A549 (cell line): ENCODE measurements around the gene PRKCZ. TPM values are rescaled to one million over a fixed set of nuclear protein-coding genes. Genes with fewer than 3 reads are reported as not detected.

Experiments used
- ATAC-seq, 2 experiments: fragments of 200-7000 bp in 1 of 2; fragments of >200 bp in 1 of 2; cut with Nextera tagmentation in 1 of 2; cut with Tn5 transposase in 1 of 2; 3 replicates each; pipeline versions ENCODE4 v1.8.0 to v1.9.1; 2018 to 2020; ENCODE audit warnings: mild to moderate bottlenecking in 1 of 2, moderate library complexity in 1 of 2
- CTCF ChIA-PET: fragments of 300-600 bp; sonication (Branson Sonifier 250); formaldehyde crosslinking; extraction: SDS; loops from one replicate; lab custom pipeline; 2021; ENCODE audit warnings: antibody characterized with exemption, inconsistent platforms; lab: Yijun Ruan, JAX
- POLR2A ChIA-PET: fragments of 350-600 bp; formaldehyde crosslinking; extraction: SDS; loops from one replicate; lab custom pipeline; 2021; ENCODE audit warnings: antibody characterized with exemption, inconsistent platforms; lab: Yijun Ruan, JAX
- DNase-seq, 2 experiments: peaks; one replicate each; pipeline versions ENCODE4 v3.0.0 to v3.0.0-alpha.2; 2011 to 2016; ENCODE audit warnings: low read depth in 1 of 2, low spot score in 1 of 2
- FAIRE-seq: peaks from 2 replicates; lab custom pipeline; 2011; peaks lifted over from hg19 to GRCh38; lab: Jason Lieb, UNC
- H3K27ac ChIP-seq, 2 experiments: fragments of >200 bp; sonication (Bioruptor Twin); formaldehyde crosslinking; 3 replicates each; pipeline ENCODE4 v1.5.1; 2016 to 2017
- H3K4me1 ChIP-seq: fragments of >200 bp; sonication (Bioruptor Twin); formaldehyde crosslinking; 3 replicates; pipeline ENCODE4 v1.6.1; 2016
- H3K4me2 ChIP-seq: fragments of >200 bp; sonication (Bioruptor Twin); formaldehyde crosslinking; 3 replicates; pipeline ENCODE4 v1.6.1; 2016
- H3K4me3 ChIP-seq: fragments of >200 bp; sonication (Bioruptor Twin); formaldehyde crosslinking; 3 replicates; pipeline ENCODE4 v1.5.1; 2016
- H3K9me3 ChIP-seq: fragments of >200 bp; sonication (Bioruptor Twin); formaldehyde crosslinking; 3 replicates; pipeline ENCODE4 v1.6.1; 2016
- BHLHE40 ChIP-seq: IDR thresholded peaks from 2 replicates; pipeline ENCODE4 v1.6.1; 2012; ENCODE audit warnings: low read depth, low read length, inconsistent platforms
- CBX8 ChIP-seq: fragments of 200-600 bp; sonication (generic); IDR thresholded peaks from 2 replicates; pipeline ENCODE4 v1.6.1; 2016
- CHD2 ChIP-seq: fragments of 150-350 bp; IDR thresholded peaks from 2 replicates; pipeline ENCODE4 v1.6.1; 2014; ENCODE audit warnings: low read length; ENCODE audit not compliant: partially characterized antibody
- EHMT2 ChIP-seq: fragments of 200-600 bp; sonication (generic); IDR thresholded peaks from 2 replicates; pipeline ENCODE4 v1.6.1; 2016; ENCODE audit warnings: antibody characterized with exemption, low read depth, mild to moderate bottlenecking, moderate library complexity
- ESRRA ChIP-seq: fragments of 150-350 bp; IDR thresholded peaks from 2 replicates; pipeline ENCODE4 v1.6.1; 2014; ENCODE audit warnings: mild to moderate bottlenecking, low read length, borderline replicate concordance
- FOSB ChIP-seq: fragments of 250-450 bp; sonication (Bioruptor Pico); IDR thresholded peaks from 2 replicates; pipeline ENCODE4 v1.5.0; 2020; ENCODE audit warnings: mild to moderate bottlenecking, moderate library complexity
- FOSL2 ChIP-seq, 2 experiments: fragments of 450-650 bp in 1 of 2; fragments of >200 bp in 1 of 2; sonication (Bioruptor Twin) in 1 of 2; formaldehyde crosslinking; IDR thresholded peaks; 2 replicates each; pipeline versions ENCODE4 v1.5.0 to v1.6.1; 2016 to 2020; ENCODE audit warnings: mild to moderate bottlenecking in 1 of 2, moderate library complexity in 1 of 2
- GATA3 ChIP-seq: IDR thresholded peaks from 2 replicates; pipeline ENCODE4 v1.6.1; 2012; ENCODE audit warnings: borderline replicate concordance
- JUN ChIP-seq, 2 experiments: fragments of >200 bp; sonication (Bioruptor Twin); formaldehyde crosslinking; IDR thresholded peaks; 2 replicates in 1 of 2; 3 replicates in 1 of 2; pipeline ENCODE4 v1.6.1; 2016 to 2017
- KDM5A ChIP-seq: fragments of 200-600 bp; sonication (generic); IDR thresholded peaks from 2 replicates; pipeline ENCODE4 v1.6.1; 2016; ENCODE audit warnings: antibody characterized with exemption, mild to moderate bottlenecking
- MAFK ChIP-seq: fragments of 450-650 bp; IDR thresholded peaks from 2 replicates; pipeline ENCODE4 v1.6.1; 2014; ENCODE audit not compliant: partially characterized antibody
- MYC ChIP-seq: IDR thresholded peaks from 2 replicates; pipeline ENCODE4 v1.6.1; 2012; ENCODE audit warnings: mild to moderate bottlenecking, inconsistent platforms, low read length, improper control_type of control experiment, borderline replicate concordance
- NFE2L2 ChIP-seq: fragments of 150-350 bp; conservative IDR thresholded peaks from 2 replicates; pipeline ENCODE4 v1.6.1; 2014; ENCODE audit warnings: low read length
- PHF8 ChIP-seq: fragments of 200-600 bp; sonication (generic); IDR thresholded peaks from 2 replicates; pipeline ENCODE4 v1.6.1; 2016; ENCODE audit warnings: low read depth, mild to moderate bottlenecking, antibody characterized with exemption, moderate library complexity, borderline replicate concordance
- POLR2AphosphoS2 ChIP-seq: conservative IDR thresholded peaks from 2 replicates; pipeline ENCODE4 v1.6.1; 2012; ENCODE audit warnings: low read length, improper control_type of control experiment, inconsistent platforms
- RAD21 ChIP-seq, 2 experiments: fragments of >200 bp in 1 of 2; sonication (Bioruptor Twin) in 1 of 2; formaldehyde crosslinking in 1 of 2; IDR thresholded peaks in 1 of 2; conservative IDR thresholded peaks in 1 of 2; 2 replicates in 1 of 2; 3 replicates in 1 of 2; pipeline ENCODE4 v1.6.1; 2012 to 2018; ENCODE audit warnings: inconsistent platforms in 1 of 2
- RFX5 ChIP-seq: fragments of 450-650 bp; IDR thresholded peaks from 2 replicates; pipeline ENCODE4 v1.7.1; 2014; ENCODE audit warnings: antibody characterized with exemption, mild to moderate bottlenecking, moderate library complexity
- TFCP2L1 ChIP-seq: fragments of 250-450 bp; sonication (Bioruptor Pico); IDR thresholded peaks from 2 replicates; pipeline ENCODE4 v1.5.0; 2021; ENCODE audit warnings: mild to moderate bottlenecking
- ZNF302 ChIP-seq: fragments of 250-450 bp; sonication (Bioruptor Pico); IDR thresholded peaks from 2 replicates; pipeline ENCODE4 v1.9.0; 2021; ENCODE audit warnings: inconsistent platforms, mild to moderate bottlenecking, moderate library complexity
- ZSCAN20 ChIP-seq: fragments of 250-450 bp; sonication (Bioruptor Pico); IDR thresholded peaks from 2 replicates; pipeline ENCODE4 v1.8.0; 2022; ENCODE audit warnings: mild to moderate bottlenecking, moderate library complexity
- WGBS: methylation state at CpG from one replicate; pipeline ENCODE4 v1.1.6; 2017; ENCODE audit errors: missing lambda C conversion rate; 5-methylcytosine and 5-hydroxymethylcytosine counted together
- polyA plus RNA-seq, 4 experiments: library from polyadenylated mRNA; depleted of rRNA in 3 of 4; stranded (reverse); fragments of >200 nt; fragmentation: RNase III in 1 of 4; extraction: RNeasy Plus Mini Kit Qiagen cat#74134 plus additional on column Dnase treatment in 1 of 4; gene quantifications; 2 replicates in 3 of 4; 3 replicates in 1 of 4; pipeline ENCODE4 v1.2.3, GENCODE V29; 2011 to 2017
- TF ChIP-seq, protein P1 (sequence below): IDR thresholded peaks from 2 replicates; pipeline ENCODE4 v1.6.1; 2012; ENCODE audit warnings: low read depth, borderline replicate concordance
- TF ChIP-seq, protein P2 (sequence below): IDR thresholded peaks from 2 replicates; pipeline ENCODE4 v1.6.1; 2012
- TF ChIP-seq, protein P3 (sequence below): fragments of 150-350 bp; IDR thresholded peaks from 2 replicates; pipeline ENCODE4 v1.6.1; 2014; ENCODE audit warnings: low read depth, mild to moderate bottlenecking, low read length
- TF ChIP-seq, protein P4 (sequence below): fragments of 250-450 bp; sonication (Bioruptor Pico); IDR thresholded peaks from 2 replicates; pipeline ENCODE4 v1.5.0; 2021; ENCODE audit warnings: mild to moderate bottlenecking, moderate library complexity, borderline replicate concordance
- TF ChIP-seq, protein P5 (sequence below): fragments of 200-600 bp; sonication (generic); IDR thresholded peaks from 2 replicates; pipeline ENCODE4 v1.6.1; 2016; ENCODE audit warnings: antibody characterized with exemption, mild to moderate bottlenecking, moderate library complexity
- TF ChIP-seq, protein P6 (sequence below): fragments of 250-450 bp; sonication (Bioruptor Pico); IDR thresholded peaks from 2 replicates; pipeline ENCODE4 v1.5.0; 2020; ENCODE audit warnings: low read depth, mild to moderate bottlenecking, moderate library complexity
- TF ChIP-seq, protein P7 (sequence below): fragments of >200 bp; sonication (Bioruptor Twin); formaldehyde crosslinking; IDR thresholded peaks from 3 replicates; pipeline ENCODE4 v1.6.1; 2016

Gene PRKCZ
- polyA plus RNA-seq, 2 of the 4 experiments (the other 2 are of a cell fraction) = 9.5 to 9.8 TPM

DNA sequence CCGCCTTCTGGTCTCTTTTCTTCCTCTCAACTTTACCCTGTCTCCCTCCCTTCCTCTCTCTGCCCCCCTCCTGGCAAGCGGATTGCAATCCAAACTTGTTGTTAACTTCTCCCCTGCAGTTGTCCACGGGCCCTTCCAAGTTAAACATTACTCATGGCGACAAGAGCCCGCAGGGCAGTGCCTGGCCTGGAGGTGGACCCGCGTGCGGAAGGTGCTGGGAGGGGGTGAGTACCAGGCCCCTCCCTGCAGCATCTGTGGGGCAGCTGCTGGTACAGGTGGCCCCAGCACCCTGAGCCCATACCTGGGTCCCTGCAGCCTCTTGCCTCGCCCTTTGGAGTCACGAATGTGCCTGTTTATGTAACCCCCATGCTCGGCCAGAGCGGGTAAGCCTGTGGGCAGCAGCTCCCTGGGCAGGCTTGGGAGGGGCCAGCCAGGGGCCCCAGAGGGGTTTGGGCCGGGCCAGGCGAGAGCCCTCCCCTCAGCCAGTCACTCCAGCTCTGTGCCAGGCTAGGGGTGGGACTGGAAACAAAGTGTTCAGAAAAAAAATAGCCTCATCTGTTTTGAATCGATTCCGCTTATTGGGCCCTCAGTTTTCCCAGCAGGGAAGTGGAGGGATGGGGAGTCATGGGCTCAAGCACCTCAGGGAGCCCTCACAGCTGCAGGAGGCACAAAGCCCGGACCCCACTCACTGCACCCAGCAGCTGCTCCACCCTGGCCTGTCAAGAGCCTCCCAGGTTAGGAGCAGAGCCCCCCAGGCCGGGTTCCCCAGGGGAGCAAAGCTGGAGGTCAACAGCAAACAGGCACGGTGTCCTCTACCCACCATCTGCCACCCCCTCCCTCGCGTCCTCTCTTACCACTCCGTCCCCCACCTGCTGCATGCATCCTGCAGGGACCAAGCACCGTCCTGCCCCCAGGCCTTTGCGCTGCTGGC lies 158.4 kb downstream of the PRKCZ start:
- DNase-seq (peak; percentile 74 to 86), FAIRE-seq (no peak), ATAC-seq (peak; percentile 48 to 67)
- H3K27ac ChIP-seq = peak overlapping the region; percentile 89 to 97
- WGBS = 32% methylated on average over 11 of the region's 24 CpGs
- ChIA-PET CTCF (interaction anchor here (0.8 to 4.9 kb wide), 6 partner anchors 13 to 335 kb away, joined by 3 to 30 read pairs (median 4); partner anchors contain the start of gene FAAP20), POLR2A (interaction anchor here (1.0 to 2.2 kb wide), 2 partner anchors 19 to 183 kb away, joined by 3 to 6 read pairs; partner anchors contain the start of genes MORN1, RER1 and SKI)
- H3K4me2 ChIP-seq = peak overlapping the region; percentile 86
- H3K4me3 ChIP-seq = 0 out of 3 replicates have a peak overlapping the region, but pooled peaks have one; percentile 1
- H3K4me1 ChIP-seq = peaks cover 74% of the 10 kb centered on the region
- no peaks in the 10 kb centered on the region for H3K9me3 ChIP-seq
- TF ChIP-seq ESRRA (no peak), BHLHE40 (no peak), MAFK (no peak), RAD21 (conservative IDR thresholded peaks at IDR 0.05 in 1 of 2, IDR thresholded peaks at IDR 0.05 in 1 of 2) (no peak), MYC (no peak), GATA3 (peak; percentile 29; the same call in 1 of the 2 replicates), FOSL2 (IDR thresholded peaks at IDR 0.05) (no peak), FOSL2 (CRISPR knock-in tag; IDR thresholded peaks at IDR 0.05) (peak; percentile 54), ZNF302 (no peak), NFE2L2 (no peak), CHD2 (no peak), RFX5 (no peak), ZSCAN20 (no peak), CBX8 (no peak), JUN (IDR thresholded peaks at IDR 0.05) (peak in 1 of 2 experiments; percentile 52; a peak in 2 of 5 replicates), TFCP2L1 (no peak), EHMT2 (no peak), PHF8 (no peak), KDM5A (no peak), FOSB (CRISPR knock-in tag) (no peak), POLR2AphosphoS2 (no peak)
- TF ChIP-seq, protein P1, sequence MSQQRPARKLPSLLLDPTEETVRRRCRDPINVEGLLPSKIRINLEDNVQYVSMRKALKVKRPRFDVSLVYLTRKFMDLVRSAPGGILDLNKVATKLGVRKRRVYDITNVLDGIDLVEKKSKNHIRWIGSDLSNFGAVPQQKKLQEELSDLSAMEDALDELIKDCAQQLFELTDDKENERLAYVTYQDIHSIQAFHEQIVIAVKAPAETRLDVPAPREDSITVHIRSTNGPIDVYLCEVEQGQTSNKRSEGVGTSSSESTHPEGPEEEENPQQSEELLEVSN = no peak
- TF ChIP-seq, protein P2, sequence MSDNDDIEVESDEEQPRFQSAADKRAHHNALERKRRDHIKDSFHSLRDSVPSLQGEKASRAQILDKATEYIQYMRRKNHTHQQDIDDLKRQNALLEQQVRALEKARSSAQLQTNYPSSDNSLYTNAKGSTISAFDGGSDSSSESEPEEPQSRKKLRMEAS = peak; percentile 57; the same call in 1 of the 2 replicates
- TF ChIP-seq, protein P3, sequence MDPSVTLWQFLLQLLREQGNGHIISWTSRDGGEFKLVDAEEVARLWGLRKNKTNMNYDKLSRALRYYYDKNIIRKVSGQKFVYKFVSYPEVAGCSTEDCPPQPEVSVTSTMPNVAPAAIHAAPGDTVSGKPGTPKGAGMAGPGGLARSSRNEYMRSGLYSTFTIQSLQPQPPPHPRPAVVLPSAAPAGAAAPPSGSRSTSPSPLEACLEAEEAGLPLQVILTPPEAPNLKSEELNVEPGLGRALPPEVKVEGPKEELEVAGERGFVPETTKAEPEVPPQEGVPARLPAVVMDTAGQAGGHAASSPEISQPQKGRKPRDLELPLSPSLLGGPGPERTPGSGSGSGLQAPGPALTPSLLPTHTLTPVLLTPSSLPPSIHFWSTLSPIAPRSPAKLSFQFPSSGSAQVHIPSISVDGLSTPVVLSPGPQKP = no peak
- TF ChIP-seq, protein P4, sequence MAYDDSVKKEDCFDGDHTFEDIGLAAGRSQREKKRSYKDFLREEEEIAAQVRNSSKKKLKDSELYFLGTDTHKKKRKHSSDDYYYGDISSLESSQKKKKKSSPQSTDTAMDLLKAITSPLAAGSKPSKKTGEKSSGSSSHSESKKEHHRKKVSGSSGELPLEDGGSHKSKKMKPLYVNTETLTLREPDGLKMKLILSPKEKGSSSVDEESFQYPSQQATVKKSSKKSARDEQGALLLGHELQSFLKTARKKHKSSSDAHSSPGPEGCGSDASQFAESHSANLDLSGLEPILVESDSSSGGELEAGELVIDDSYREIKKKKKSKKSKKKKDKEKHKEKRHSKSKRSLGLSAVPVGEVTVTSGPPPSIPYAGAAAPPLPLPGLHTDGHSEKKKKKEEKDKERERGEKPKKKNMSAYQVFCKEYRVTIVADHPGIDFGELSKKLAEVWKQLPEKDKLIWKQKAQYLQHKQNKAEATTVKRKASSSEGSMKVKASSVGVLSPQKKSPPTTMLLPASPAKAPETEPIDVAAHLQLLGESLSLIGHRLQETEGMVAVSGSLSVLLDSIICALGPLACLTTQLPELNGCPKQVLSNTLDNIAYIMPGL (CRISPR knock-in tag) = no peak
- TF ChIP-seq, protein P5, sequence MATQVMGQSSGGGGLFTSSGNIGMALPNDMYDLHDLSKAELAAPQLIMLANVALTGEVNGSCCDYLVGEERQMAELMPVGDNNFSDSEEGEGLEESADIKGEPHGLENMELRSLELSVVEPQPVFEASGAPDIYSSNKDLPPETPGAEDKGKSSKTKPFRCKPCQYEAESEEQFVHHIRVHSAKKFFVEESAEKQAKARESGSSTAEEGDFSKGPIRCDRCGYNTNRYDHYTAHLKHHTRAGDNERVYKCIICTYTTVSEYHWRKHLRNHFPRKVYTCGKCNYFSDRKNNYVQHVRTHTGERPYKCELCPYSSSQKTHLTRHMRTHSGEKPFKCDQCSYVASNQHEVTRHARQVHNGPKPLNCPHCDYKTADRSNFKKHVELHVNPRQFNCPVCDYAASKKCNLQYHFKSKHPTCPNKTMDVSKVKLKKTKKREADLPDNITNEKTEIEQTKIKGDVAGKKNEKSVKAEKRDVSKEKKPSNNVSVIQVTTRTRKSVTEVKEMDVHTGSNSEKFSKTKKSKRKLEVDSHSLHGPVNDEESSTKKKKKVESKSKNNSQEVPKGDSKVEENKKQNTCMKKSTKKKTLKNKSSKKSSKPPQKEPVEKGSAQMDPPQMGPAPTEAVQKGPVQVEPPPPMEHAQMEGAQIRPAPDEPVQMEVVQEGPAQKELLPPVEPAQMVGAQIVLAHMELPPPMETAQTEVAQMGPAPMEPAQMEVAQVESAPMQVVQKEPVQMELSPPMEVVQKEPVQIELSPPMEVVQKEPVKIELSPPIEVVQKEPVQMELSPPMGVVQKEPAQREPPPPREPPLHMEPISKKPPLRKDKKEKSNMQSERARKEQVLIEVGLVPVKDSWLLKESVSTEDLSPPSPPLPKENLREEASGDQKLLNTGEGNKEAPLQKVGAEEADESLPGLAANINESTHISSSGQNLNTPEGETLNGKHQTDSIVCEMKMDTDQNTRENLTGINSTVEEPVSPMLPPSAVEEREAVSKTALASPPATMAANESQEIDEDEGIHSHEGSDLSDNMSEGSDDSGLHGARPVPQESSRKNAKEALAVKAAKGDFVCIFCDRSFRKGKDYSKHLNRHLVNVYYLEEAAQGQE = no peak
- TF ChIP-seq, protein P6, sequence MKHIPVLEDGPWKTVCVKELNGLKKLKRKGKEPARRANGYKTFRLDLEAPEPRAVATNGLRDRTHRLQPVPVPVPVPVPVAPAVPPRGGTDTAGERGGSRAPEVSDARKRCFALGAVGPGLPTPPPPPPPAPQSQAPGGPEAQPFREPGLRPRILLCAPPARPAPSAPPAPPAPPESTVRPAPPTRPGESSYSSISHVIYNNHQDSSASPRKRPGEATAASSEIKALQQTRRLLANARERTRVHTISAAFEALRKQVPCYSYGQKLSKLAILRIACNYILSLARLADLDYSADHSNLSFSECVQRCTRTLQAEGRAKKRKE (CRISPR knock-in tag) = no peak
- TF ChIP-seq, protein P7, sequence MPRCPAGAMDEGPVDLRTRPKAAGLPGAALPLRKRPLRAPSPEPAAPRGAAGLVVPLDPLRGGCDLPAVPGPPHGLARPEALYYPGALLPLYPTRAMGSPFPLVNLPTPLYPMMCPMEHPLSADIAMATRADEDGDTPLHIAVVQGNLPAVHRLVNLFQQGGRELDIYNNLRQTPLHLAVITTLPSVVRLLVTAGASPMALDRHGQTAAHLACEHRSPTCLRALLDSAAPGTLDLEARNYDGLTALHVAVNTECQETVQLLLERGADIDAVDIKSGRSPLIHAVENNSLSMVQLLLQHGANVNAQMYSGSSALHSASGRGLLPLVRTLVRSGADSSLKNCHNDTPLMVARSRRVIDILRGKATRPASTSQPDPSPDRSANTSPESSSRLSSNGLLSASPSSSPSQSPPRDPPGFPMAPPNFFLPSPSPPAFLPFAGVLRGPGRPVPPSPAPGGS = 0 out of 3 replicates have a peak, but pooled peaks have one; percentile 21
